Panc1 (cell line): ENCODE data around the gene ALKBH3. TPM values are rescaled to one million over a fixed set of nuclear protein-coding genes. Genes with fewer than 3 reads are reported as not detected.

Experiments
- ATAC-seq: fragments of 200-7000 bp; cut with Tn5 transposase; 2 replicates; pipeline ENCODE4 v1.9.1; 2020; ENCODE audit warnings: mild to moderate bottlenecking, moderate library complexity
- BruUV-seq: library from RNA; stranded (reverse); fragments of 400-500 nt; replicated peaks from 2 replicates; lab custom pipeline; 2021; lab: Mats Ljungman, UMichigan
- CTCF ChIA-PET: fragments of 300-600 bp; sonication (Branson Sonifier 250); formaldehyde crosslinking; loops from one replicate; lab custom pipeline; 2022; ENCODE audit warnings: antibody characterized with exemption; lab: Charles Lee
- POLR2A ChIA-PET: fragments of 300-600 bp; sonication (Branson Sonifier 250); formaldehyde crosslinking; loops from one replicate; lab custom pipeline; 2022; ENCODE audit warnings: antibody characterized with exemption; lab: Charles Lee
- DNase-seq: peaks from one replicate; pipeline ENCODE4 v3.0.0-alpha.2; 2010; ENCODE audit warnings: low read depth, low spot score
- H3K27ac ChIP-seq: 2 replicates; pipeline ENCODE4 v1.5.1; 2011; ENCODE audit warnings: mild to moderate bottlenecking, low read length, inconsistent platforms
- H3K27me3 ChIP-seq: fragments of 200-500 bp; sonication (Bioruptor generic); 2 replicates; pipeline ENCODE4 v1.6.0; 2014; ENCODE audit warnings: low read length, inconsistent platforms; ENCODE audit not compliant: control insufficient read depth, insufficient read depth
- H3K36me3 ChIP-seq: fragments of 200-500 bp; sonication (Bioruptor generic); 2 replicates; pipeline ENCODE4 v1.5.1; 2014; ENCODE audit warnings: inconsistent platforms, mild to moderate bottlenecking, low read length, moderate library complexity; ENCODE audit not compliant: control insufficient read depth, insufficient read depth
- H3K4me1 ChIP-seq: 2 replicates; pipeline ENCODE4 v1.5.1; 2011; ENCODE audit warnings: inconsistent platforms, mild to moderate bottlenecking, low read length, moderate library complexity; ENCODE audit not compliant: control insufficient read depth, insufficient read depth
- H3K4me3 ChIP-seq, 2 experiments: 2 replicates each; pipeline ENCODE4 v1.5.1; 2011 to 2012; ENCODE audit warnings: low read depth in 2 of 2, low read length in 2 of 2, mild to moderate bottlenecking in 2 of 2, inconsistent platforms in 1 of 2, moderate library complexity in 1 of 2
- H3K9me3 ChIP-seq: fragments of 200-500 bp; sonication (Bioruptor generic); 2 replicates; pipeline ENCODE4 v1.5.1; 2014; ENCODE audit warnings: low read depth, mild to moderate bottlenecking, inconsistent platforms, low read length, moderate library complexity; ENCODE audit not compliant: control insufficient read depth, insufficient read depth
- CTCF ChIP-seq: fragments of 450-650 bp; IDR thresholded peaks from 2 replicates; pipeline ENCODE4 v1.5.1; 2017; ENCODE audit warnings: mild to moderate bottlenecking
- POLR2AphosphoS5 ChIP-seq: IDR thresholded peaks from 2 replicates; pipeline ENCODE4 v1.6.1; 2012; ENCODE audit warnings: mild to moderate bottlenecking, low read depth, low read length, moderate library complexity
- REST ChIP-seq, 2 experiments: IDR thresholded peaks; 2 replicates each; pipeline ENCODE4 v1.6.1; 2011 to 2012; ENCODE audit warnings: low read depth in 2 of 2, control low read depth in 1 of 2, low read length in 1 of 2, mild to moderate bottlenecking in 1 of 2, moderate library complexity in 1 of 2; ENCODE audit not compliant: insufficient read depth in 1 of 2
- SIN3A ChIP-seq: IDR thresholded peaks from 2 replicates; pipeline ENCODE4 v1.6.1; 2012; ENCODE audit warnings: low read depth, mild to moderate bottlenecking, low read length, moderate library complexity, borderline replicate concordance; ENCODE audit not compliant: insufficient read depth
- TCF7L2 ChIP-seq: IDR thresholded peaks from 2 replicates; pipeline ENCODE4 v1.6.1; 2011; ENCODE audit warnings: mild to moderate bottlenecking, low read depth, low read length, inconsistent platforms
- in situ Hi-C: cut with HindIII; loops from 2 replicates; pipeline ENCODE4 v1.10.0; 2016; ENCODE audit warnings: low sequenced_read_pairs, low pct_unique_long_range_greater_than_20kb
- intact Hi-C: fragments of 100-400 bp; cut with micrococcal nuclease; formaldehyde crosslinking; loops from one replicate; pipeline ENCODE4 v1.10.0; 2022; ENCODE audit not compliant: unreplicated experiment
- total RNA-seq: library from RNA; stranded (reverse); gene quantifications from one replicate; pipeline ENCODE4 v1.2.1, GENCODE V29; 2021; ENCODE audit not compliant: unreplicated experiment

Gene ALKBH3
- total RNA-seq, 1 experiment from 2014 or later: 34.4 TPM

GRCh38 chr11:43868852-43869567, 11.6 kb upstream of the ALKBH3 start:
- Histone ChIP-seq H3K36me3 (no peaks in the 10 kb centered on the region), H3K4me1 (no peaks in the 10 kb centered on the region), H3K4me3 (no peak overlapping the region), H3K27me3 (peaks cover 14% of the 10 kb centered on the region), H3K9me3 (no peaks in the 10 kb centered on the region), H3K27ac (no peak overlapping the region)
- ChIA-PET CTCF (no interaction called here), POLR2A (no interaction called here)
- DNase-seq (no peak), ATAC-seq (no peak; the same call in 1 of the 2 replicates)
- intact Hi-C loops: no loop called here
- in situ Hi-C loops: no loop called here
- no peak for TF ChIP-seq CTCF
- TF ChIP-seq POLR2AphosphoS5: no peak
- no peak for TF ChIP-seq REST (IDR thresholded peaks at IDR 0.05; ENCODE audit: insufficient read depth in 1 of 2, low read depth in 2 of 2, low read length in 1 of 2)
- TF ChIP-seq SIN3A: no peak
- no peak for TF ChIP-seq TCF7L2
- BruUV-seq: no TSS peak

- ATAC-seq (no peak), DNase-seq (no peak)
- Histone ChIP-seq H3K9me3 (no peaks in the 10 kb centered on the region), H3K27me3 (peaks cover 21% of the 10 kb centered on the region), H3K4me1 (no peaks in the 10 kb centered on the region), H3K36me3 (no peaks in the 10 kb centered on the region), H3K4me3 (no peak overlapping the region), H3K27ac (no peak overlapping the region)
- intact Hi-C loops (no loop called here), in situ Hi-C loops (no loop called here)
- BruUV-seq: no TSS peak
- TF ChIP-seq SIN3A: no peak
- TF ChIP-seq TCF7L2: no peak
- TF ChIP-seq POLR2AphosphoS5: no peak
- TF ChIP-seq REST (IDR thresholded peaks at IDR 0.05; ENCODE audit: insufficient read depth in 1 of 2, low read depth in 2 of 2, low read length in 1 of 2): no peak
- no peak for TF ChIP-seq CTCF
- ChIA-PET POLR2A (interaction anchor here (0.6 kb wide), 1 partner anchor 11 kb away, joined by 3 read pairs; no protein-coding TSS in a partner anchor), CTCF (no interaction called here)
Observed at GRCh38 chr11:43871051-43871450, 9.6 kb upstream of the ALKBH3 start.
